Brain microvascular endothelial cell (primary cell): ENCODE measurements around the gene ADGRG1.

Source experiments
- DNase-seq: peaks from one replicate; pipeline ENCODE4 v3.0.0-alpha.2; 2020
- H3K27ac ChIP-seq: fragments of 250-450 bp; sonication (Bioruptor Pico); 2 replicates; pipeline ENCODE4 v1.5.1; 2020; ENCODE audit warnings: mild to moderate bottlenecking, moderate library complexity
- H3K27me3 ChIP-seq: fragments of 250-450 bp; sonication (Bioruptor Pico); replicated peaks from 2 replicates; pipeline ENCODE4 v1.5.1; 2020; ENCODE audit warnings: mild to moderate bottlenecking
- H3K36me3 ChIP-seq: fragments of 250-450 bp; sonication (Bioruptor Pico); replicated peaks from 2 replicates; pipeline ENCODE4 v1.5.1; 2020; ENCODE audit warnings: mild to moderate bottlenecking
- H3K4me3 ChIP-seq: 2 replicates; pipeline ENCODE4 v1.5.1; 2011; ENCODE audit warnings: low read depth, mild to moderate bottlenecking, control low read depth, low read length, moderate library complexity
- CTCF ChIP-seq: IDR thresholded peaks from 2 replicates; pipeline ENCODE4 v1.5.1; 2011; ENCODE audit warnings: low read depth, mild to moderate bottlenecking, moderate library complexity, low read length, control low read depth, inconsistent platforms; ENCODE audit errors: missing control alignments
- in situ Hi-C: cut with HindIII; loops from 2 replicates; pipeline ENCODE4 v1.10.0; 2017; ENCODE audit warnings: low sequenced_read_pairs, low pct_ligation_motif_present

Gene ADGRG1

GRCh38 chr16:57679016-57679415 lies 50.6 kb downstream of the ADGRG1 start:
- no peak for DNase-seq
- Histone ChIP-seq H3K27ac (no peak overlapping the region), H3K4me3 (no peak overlapping the region), H3K27me3 (no peaks in the 10 kb centered on the region), H3K36me3 (no peaks in the 10 kb centered on the region)
- in situ Hi-C loops: no loop called here
- TF ChIP-seq CTCF: no peak

GRCh38 chr16:57679767-57680482 lies 51.5 kb downstream of the ADGRG1 start:
- in situ Hi-C loops: no loop called here
- TF ChIP-seq CTCF: no peak
- Histone ChIP-seq H3K27me3 (no peaks in the 10 kb centered on the region), H3K27ac (no peak overlapping the region), H3K36me3 (no peaks in the 10 kb centered on the region), H3K4me3 (no peak overlapping the region)
- no peak for DNase-seq

DNA sequence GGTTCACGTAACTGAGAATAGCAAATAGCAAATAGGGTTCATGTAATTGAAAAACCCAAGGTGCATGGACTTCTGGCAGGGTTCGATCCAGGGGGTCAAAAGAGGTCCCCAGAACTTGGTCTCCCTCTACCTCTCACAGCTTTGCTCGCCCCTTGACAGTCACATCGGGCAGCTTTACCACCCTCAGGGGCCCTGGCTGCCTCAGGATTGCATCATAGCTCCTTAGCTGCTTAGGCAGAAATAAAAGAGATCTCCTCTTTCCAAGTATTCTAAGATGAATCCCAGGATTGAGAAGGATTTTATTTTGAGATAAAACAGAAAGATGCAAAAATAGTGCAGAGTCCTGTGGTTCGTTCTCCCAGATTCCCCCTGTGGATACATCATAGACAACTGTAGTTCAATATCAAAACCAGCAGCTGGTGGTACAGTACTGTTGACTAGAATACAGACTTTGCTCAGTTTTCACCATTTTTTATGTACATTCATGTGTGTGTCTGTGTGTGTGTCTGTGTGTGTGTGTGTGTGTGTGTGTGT lies 52.5 kb downstream of the ADGRG1 start:
- in situ Hi-C loops: no loop called here
- Histone ChIP-seq H3K27me3 (no peaks in the 10 kb centered on the region), H3K4me3 (no peak overlapping the region)

GRCh38 chr16:57681950-57682728 lies 53.7 kb downstream of the ADGRG1 start:
- Histone ChIP-seq H3K36me3 (no peaks in the 10 kb centered on the region), H3K27me3 (no peaks in the 10 kb centered on the region), H3K4me3 (no peak overlapping the region), H3K27ac (no peak overlapping the region)
- no peak for DNase-seq
- in situ Hi-C loops: no loop called here
- no peak for TF ChIP-seq CTCF

More for the DNA sequence above, 52.5 kb downstream of the ADGRG1 start:
- DNase-seq: no peak
- TF ChIP-seq CTCF: no peak
- no peak overlapping the region for H3K27ac ChIP-seq
- H3K36me3 ChIP-seq: no peaks in the 10 kb centered on the region

DNA sequence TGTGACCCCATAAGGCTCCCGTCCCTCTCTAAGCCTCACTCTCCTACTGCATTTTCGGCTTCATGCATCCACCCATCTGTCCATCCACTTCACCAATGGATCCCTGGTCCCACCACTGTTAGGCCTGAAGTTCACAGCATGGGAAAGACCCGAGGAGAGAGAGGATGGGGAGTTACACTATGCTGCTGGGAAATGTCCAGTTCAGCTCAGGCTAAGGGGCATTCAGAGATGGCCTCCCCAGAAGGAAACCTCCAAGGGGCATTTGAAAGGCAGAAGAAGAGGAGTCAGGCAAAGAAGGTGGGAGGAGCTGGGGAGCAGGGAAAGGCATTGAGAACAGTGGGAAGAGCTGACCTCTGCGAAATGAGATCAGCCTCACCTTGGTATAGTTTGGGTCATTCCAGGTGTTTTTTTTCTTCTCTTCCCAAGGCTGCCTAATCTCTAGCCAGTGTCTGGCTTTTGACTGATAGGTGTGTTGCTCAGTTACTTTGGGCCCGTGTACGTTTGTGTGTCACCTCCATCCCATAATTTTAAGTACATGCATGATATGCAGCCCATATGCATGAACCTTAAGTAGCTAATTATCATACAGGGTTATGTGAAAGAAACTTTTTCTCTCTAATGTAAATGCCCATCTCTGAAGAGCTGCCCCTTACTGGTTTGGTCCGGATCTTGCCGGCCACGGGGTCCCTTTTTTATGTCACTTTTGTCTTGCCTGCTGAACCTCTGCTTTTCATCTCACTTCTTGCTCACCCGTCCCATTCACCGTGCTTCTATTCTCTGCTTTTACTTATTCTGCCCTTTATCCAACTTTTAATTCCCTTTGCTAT lies 54.6 kb downstream of the ADGRG1 start:
- Histone ChIP-seq H3K4me3 (no peak overlapping the region), H3K27me3 (no peaks in the 10 kb centered on the region), H3K27ac (no peak overlapping the region), H3K36me3 (no peaks in the 10 kb centered on the region)
- no peak for TF ChIP-seq CTCF
- in situ Hi-C loops: no loop called here
- no peak for DNase-seq
